GM12865 (cell line): ENCODE data around the gene SEH1L.

ENCODE experiments used
- DNase-seq: peaks from one replicate; pipeline ENCODE4 v3.0.0; 2010; ENCODE audit warnings: low read depth
- H3K4me3 ChIP-seq: 2 replicates; pipeline ENCODE4 v1.5.1; 2011; ENCODE audit warnings: mild to moderate bottlenecking, low read depth, low read length, control low read depth
- TF ChIP-seq, protein P1 (sequence below): IDR thresholded peaks from 2 replicates; pipeline ENCODE4 v1.5.1; 2011; ENCODE audit warnings: low read length, control low read depth, low read depth, inconsistent platforms; ENCODE audit not compliant: insufficient read depth; ENCODE audit errors: missing control alignments

Gene SEH1L

DNA sequence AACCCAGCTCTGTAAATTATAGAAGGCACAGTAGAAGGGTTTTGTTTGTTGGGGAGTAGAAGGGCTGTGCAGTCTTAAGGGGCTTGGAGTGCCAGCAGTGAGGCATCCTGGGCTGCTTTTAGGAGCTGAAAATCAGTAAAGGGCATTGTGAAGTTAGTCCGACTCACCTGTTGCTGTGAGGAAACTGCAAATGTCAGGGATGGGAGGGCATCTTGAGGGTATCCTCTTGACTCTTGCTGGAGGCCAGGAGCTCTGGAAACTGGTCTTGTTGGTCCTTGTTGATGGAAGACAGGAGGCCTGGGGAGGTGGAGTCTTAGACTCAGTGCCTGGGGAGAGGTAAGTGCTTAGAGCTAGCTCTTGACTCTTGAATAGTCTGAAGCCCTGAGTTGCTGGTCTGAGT is 57.5 kb downstream of the SEH1L start:
- TF ChIP-seq, protein P1, sequence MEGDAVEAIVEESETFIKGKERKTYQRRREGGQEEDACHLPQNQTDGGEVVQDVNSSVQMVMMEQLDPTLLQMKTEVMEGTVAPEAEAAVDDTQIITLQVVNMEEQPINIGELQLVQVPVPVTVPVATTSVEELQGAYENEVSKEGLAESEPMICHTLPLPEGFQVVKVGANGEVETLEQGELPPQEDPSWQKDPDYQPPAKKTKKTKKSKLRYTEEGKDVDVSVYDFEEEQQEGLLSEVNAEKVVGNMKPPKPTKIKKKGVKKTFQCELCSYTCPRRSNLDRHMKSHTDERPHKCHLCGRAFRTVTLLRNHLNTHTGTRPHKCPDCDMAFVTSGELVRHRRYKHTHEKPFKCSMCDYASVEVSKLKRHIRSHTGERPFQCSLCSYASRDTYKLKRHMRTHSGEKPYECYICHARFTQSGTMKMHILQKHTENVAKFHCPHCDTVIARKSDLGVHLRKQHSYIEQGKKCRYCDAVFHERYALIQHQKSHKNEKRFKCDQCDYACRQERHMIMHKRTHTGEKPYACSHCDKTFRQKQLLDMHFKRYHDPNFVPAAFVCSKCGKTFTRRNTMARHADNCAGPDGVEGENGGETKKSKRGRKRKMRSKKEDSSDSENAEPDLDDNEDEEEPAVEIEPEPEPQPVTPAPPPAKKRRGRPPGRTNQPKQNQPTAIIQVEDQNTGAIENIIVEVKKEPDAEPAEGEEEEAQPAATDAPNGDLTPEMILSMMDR = no peak

DNA sequence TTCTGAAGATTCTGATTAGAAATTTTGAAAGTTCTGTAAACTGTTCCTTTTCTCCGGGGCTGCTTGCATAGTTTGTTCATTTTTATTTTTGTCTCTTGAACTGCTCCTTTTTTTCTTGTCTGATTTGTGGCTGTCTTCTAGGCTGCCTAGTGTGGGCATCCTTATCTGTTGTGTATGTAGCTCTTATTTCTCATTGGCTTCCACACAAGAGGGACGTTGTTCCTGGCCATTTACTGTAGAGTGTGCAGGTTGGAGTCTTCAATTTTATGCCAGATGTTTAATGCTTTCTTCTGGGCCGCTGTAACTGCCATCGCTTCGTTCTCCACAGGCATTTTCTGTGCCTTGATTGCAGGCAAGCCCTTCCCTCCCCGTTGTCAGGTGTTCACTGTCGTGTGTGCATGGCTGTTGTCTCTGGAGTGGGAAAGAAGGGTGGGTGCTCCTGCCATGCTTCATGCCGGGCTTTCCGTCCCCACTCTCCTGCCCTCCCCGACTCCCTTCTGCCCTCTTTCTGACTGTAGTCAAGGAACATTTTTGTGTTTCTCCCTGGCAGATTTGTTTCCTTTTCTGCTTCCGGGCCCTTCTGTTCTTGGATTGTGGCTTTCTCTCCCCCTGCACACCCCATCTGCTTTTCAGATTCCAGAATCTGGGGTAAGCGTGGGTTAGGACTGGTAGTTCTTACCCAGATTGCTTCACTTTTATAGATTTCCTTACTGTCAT is 58.9 kb downstream of the SEH1L start:
- no peak for DNase-seq
- TF ChIP-seq, protein P1 = no peak
- H3K4me3 ChIP-seq = no peak overlapping the region

More for the DNA sequence above, 57.5 kb downstream of the SEH1L start:
- DNase-seq = no peak
- H3K4me3 ChIP-seq = no peak overlapping the region

DNA sequence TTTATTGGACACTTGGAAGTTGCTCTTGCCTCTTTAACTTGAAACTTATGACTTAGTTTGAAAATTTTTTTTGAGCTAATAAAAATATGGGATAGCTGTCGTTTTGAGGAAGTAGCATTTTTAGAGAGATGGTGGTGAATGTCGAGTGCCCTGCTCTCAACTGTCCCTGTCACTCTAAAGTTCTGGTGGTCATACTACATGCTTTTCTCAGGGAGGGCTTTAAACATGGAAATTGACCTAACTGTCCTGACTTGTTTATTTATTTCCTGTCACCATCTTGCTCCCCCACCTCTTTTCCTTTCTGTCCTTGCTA is 59.4 kb downstream of the SEH1L start:
- H3K4me3 ChIP-seq = no peak overlapping the region
- no peak for DNase-seq
- TF ChIP-seq, protein P1 = no peak

DNA sequence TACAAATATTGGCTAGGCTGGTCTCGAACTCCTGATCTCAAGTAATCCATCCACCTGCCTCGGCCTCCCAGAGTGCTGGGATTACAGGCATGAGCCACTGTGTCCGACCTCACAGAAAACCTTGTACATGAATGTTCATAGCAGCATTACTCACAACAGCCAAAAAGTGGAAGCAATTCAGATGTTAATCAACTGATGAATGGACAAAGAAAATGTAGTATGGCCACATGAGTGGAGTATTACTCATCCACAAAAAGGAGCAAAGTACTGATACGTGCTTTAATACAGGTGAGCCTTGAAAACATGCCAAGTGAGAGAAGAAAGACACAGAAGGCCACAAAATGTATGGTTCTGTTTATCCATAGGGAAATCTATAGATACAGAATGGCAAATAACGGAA is 63.9 kb downstream of the SEH1L start:
- TF ChIP-seq, protein P1 = no peak
- no peak overlapping the region for H3K4me3 ChIP-seq
- DNase-seq = no peak

DNA sequence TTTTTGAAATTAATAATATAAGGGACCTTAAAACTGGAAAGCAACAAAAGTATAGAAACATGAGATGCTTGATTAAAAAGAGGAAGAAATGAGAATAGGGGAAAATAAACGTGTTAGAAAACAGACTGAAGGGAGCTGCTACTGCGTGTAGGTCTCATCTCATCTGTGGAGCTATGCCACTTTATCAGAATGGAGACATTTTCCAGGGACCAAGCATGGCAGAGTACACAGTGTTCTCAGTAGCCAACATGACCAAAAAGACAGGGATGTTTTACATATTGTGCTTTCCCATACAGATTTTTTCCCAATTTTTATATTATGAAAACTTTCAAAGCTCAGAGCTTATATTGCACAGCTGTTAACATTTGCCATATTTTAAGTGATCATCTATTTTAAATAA is 66.4 kb downstream of the SEH1L start:
- DNase-seq = no peak
- TF ChIP-seq, protein P1 = no peak
- no peak overlapping the region for H3K4me3 ChIP-seq

DNA sequence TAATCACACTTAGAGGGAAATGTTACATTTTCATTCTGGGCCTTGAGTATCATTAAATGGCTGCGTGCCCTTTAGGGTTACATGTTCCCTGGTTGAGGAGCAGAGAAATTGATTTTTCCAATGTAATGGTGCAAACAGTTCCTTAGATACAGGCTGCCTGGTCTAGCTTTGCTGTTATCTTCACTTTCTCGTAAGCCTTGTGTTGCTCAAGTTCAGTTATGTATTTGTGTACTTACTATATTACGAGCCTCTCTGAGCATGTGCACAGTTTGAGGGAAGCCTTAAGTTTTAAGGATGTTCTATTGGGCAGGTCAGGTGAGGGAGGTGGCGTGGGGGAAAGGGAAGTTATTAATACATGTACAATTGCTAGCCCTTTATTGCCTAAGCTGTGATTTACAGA is 67.0 kb downstream of the SEH1L start:
- TF ChIP-seq, protein P1 = no peak
- DNase-seq = no peak
- no peak overlapping the region for H3K4me3 ChIP-seq

DNA sequence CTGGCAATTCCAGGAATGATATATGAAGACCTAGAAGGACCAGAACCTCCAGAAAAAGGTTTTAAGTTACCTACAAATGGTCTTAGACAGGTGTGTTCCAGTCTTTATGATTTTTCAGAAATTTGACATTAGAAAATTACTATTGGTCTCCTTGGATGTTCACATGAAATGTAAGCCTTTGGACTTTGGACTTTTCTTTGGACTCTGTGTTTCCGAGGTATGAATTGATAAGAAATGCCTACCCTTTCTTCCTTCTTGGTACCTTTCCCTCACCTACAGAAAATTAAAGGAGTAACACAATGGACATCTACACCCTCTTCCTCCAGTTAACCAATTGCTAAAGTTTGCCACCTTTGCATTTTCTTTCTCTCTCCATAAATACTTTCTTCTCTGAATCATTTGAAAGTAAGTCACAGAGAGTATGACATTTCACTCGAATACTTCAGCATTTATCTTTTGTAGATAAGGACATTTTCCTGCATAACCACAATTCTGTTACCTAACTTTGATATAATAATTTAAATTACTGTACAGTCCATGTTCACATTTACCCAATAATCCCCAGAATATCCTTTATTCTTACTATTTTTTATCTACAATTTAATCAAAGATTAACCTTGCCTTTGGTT is 69.5 kb downstream of the SEH1L start:
- no peak overlapping the region for H3K4me3 ChIP-seq
- TF ChIP-seq, protein P1 = no peak

More for the DNA sequence above, 69.5 kb downstream of the SEH1L start:
- no peak for DNase-seq
